Adipose tissue (tissue), 3 donors: ENCODE data around the gene NDUFA11. TPM values are rescaled to one million over a fixed set of nuclear protein-coding genes. Genes with fewer than 3 reads are reported as not detected.
"Not testable (repeated sequence)": the region's sequence is repeated elsewhere in the genome, so short reads cannot be mapped to it uniquely, and the experiment has no call there.

Source experiments
- H3K27ac ChIP-seq: one replicate; pipeline ENCODE4 v1.5.1; 2013; ENCODE audit warnings: low read depth, low read length
- WGBS, 3 donors: extraction: QIAGEN DNeasy Blood & Tissue Kit; methylation state at CpG; one replicate each; pipeline ENCODE4 v1.1.7; 2013; 5-methylcytosine and 5-hydroxymethylcytosine counted together
- polyA plus RNA-seq, 3 donors: library from polyadenylated mRNA; stranded (reverse); fragments of 200-250 nt; gene quantifications; one replicate each; pipeline ENCODE4 v1.2.3, GENCODE V29; 2013
- donor health status: healthy with polysubstance abuse.
- donor health status: Bipolar disorder and iron deficiency.
- donor health status: healthy.

NDUFA11 gene
- polyA plus RNA-seq, 3 donors: 231 to 455 (median 364) TPM

DNA sequence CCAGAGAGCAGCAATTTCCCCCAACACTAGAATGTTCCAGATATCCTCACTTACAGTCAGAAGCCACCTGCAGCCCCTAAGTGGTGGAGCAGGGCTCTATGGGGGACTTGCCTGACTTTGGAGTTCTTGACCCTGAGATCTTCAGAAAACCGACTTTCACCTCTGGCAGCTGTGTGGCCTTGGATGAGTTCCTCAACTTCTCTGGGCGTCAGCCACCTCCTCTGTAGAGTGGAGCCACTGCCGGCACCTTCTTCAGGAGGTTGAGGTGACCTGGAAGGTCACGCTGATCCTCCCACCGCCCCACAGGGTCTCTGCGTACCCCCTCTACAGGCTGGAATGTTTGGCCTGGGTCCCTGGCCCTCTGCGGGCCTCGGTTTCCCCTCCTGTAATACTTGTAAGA, 26.2 kb downstream of the NDUFA11 start:
- WGBS, 3 donors: 68 to 87% (median 80%) methylated on average over 8 of the region's 8 CpGs
- H3K27ac ChIP-seq: no peak overlapping the region

- 74 to 88% (median 80%) methylated on average over 7 of the region's 7 CpGs for whole genome bisulfite sequencing, 3 donors
- not testable (repeated sequence) for H3K27ac ChIP-seq
Observed at GRCh38 chr19:5874496-5874895, 29.1 kb downstream of the NDUFA11 start.

- WGBS, 3 donors: 86 to 96% (median 87%) methylated on average over 12 of the region's 12 CpGs
- H3K27ac ChIP-seq: no peak overlapping the region
Observed at GRCh38 chr19:5873617-5874199, 29.9 kb downstream of the NDUFA11 start.

- no peak overlapping the region for H3K27ac ChIP-seq
- WGBS, 3 donors: 68 to 74% (median 70%) methylated on average over 12 of the region's 12 CpGs
Observed at GRCh38 chr19:5870986-5871394, 32.6 kb downstream of the NDUFA11 start.

- 82 to 85% (median 84%) methylated on average over 29 to 31 of the region's 31 CpGs for WGBS, 3 donors
- no peak overlapping the region for H3K27ac ChIP-seq
Observed at GRCh38 chr19:5867201-5868136, 36.1 kb downstream of the NDUFA11 start.

- no peak overlapping the region for H3K27ac ChIP-seq
- WGBS, 3 donors: 83 to 87% (median 83%) methylated on average over 11 of the region's 11 CpGs
Observed at GRCh38 chr19:5865772-5866171, 37.8 kb downstream of the NDUFA11 start.

DNA sequence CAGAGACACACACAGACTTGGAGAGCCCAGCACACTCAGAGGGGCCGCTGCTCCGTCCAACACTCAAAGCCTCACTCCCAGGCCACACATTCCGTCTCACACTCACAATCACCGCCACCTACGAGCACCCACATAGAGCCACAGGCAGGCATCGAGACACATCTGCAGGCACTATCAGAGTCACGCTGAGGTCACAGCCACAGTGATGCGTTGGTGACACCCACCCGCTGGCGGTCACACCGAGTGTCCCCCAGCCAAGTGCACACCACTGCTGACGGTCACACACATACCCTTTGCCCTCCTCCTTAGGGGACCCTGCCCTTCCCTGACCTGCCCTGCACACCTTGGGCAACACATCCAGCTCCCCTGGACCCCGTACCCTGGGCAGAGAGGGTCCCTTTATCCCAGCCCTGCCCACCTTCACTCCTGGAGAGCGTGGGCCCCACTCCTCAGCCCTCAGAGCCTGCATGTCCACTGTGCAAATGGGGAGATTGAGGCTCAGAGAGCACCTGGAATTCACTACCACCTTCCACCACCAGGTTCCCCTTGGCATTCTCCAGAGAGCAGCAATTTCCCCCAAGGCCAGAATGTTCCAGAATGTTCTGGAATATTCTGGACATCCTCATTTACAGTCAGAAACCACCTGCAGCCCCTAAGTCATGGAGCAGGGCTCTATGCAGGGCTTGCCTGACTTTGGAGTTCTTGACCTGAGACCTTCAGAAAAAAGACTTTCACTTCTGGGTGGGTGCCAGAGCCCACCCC, 38.7 kb downstream of the NDUFA11 start:
- 75 to 83% (median 82%) methylated on average over 14 of the region's 14 CpGs for WGBS, 3 donors
- no peak overlapping the region for H3K27ac ChIP-seq

- WGBS, 3 donors: 80 to 87% (median 82%) methylated on average over 9 of the region's 9 CpGs
- H3K27ac ChIP-seq: no peak overlapping the region
Observed at GRCh38 chr19:5864013-5864720, 39.4 kb downstream of the NDUFA11 start.

GRCh38 chr19:5863030-5863665, 40.4 kb downstream of the NDUFA11 start:
- WGBS, 3 donors: 57 to 76% (median 67%) methylated on average over 11 of the region's 11 CpGs
- no peak overlapping the region for H3K27ac ChIP-seq

DNA sequence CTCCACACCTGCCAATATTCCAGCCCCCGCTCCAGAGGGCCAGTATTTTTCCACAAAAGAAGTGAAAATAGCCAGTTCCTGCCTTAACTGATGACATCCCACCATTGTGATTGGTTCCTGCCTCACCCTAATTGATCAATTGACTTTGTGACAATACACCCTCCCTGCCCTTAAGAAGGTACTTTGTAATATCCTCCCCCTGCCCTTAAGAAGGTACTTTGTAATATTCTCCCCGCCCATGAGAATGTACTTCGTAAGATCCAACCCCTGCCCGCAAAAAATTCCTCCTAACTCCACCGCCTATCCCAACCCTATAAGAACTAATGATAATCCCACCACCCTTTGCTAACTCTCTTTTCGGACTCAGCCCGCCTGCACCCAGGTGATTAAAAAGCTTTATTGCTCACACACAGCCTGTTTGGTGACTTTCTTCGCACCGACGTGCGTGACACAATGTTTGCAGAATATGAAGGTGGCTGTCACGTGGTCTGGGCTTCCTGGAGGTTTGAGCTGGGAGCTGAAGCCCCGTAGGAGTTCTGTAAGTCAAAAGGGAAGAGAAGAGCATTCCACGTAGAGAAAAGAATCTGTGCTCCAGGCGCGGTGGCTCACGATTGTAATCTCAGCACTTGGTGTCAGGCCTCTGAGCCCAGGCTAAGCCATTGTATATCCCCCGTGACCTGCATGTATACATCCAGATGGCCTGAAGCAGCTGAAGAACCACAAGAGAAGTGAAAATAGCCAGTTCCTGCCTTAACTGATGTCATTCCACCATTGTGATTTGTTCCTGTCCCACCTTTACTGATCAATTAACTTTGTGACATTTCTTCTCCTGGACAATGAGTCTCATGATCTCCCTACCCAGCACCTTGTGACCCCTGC, 46.1 kb downstream of the NDUFA11 start:
- WGBS, 3 donors: 77 to 87% (median 87%) methylated on average over 18 of the region's 18 CpGs

DNA sequence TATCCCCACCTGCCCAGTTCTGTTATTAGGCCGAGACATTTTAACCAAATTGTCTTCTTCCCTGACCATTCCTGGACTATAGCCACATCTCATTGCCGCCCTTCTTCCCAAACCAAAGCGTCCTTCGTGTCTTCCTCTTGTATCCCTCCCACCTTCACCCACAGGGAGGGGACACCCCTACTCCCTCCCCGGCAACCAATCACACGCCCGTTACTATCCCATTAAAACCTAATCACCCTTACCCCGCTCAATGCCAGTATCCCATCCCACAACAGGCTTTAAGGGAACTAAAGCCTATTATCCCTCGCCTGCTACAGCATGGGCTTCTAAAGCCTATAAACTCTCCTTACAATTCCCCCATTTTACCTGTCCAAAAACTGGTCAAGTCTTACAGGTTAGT, 48.4 kb downstream of the NDUFA11 start:
- WGBS, 3 donors: 81 to 90% (median 84%) methylated on average over 9 of the region's 9 CpGs

More for the DNA sequence above, 46.1 kb downstream of the NDUFA11 start:
- no peak overlapping the region for H3K27ac ChIP-seq

DNA sequence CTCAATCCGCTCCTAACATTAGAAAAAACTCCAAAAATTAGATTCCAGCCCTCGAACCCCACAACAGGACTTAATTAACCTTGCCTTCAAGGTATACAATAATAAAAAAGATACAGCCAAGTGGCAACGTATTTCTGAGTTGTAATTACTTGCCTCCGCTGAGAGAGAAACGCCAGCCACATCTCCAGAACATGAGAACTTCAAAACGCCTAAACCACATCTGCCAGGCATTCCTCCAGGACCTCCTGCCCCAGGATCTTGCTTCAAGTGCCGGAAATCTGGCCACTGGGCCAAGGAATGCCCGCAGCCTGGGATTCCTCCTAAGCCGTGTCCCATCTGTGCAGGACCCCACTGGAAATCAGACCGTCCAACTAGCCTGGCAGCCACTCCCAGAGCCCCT, 49.5 kb downstream of the NDUFA11 start:
- 77 to 79% (median 78%) methylated on average over 10 of the region's 10 CpGs for WGBS, 3 donors
- H3K27ac ChIP-seq: not testable (repeated sequence)

More for the DNA sequence above, 48.4 kb downstream of the NDUFA11 start:
- H3K27ac ChIP-seq: not testable (repeated sequence)

DNA sequence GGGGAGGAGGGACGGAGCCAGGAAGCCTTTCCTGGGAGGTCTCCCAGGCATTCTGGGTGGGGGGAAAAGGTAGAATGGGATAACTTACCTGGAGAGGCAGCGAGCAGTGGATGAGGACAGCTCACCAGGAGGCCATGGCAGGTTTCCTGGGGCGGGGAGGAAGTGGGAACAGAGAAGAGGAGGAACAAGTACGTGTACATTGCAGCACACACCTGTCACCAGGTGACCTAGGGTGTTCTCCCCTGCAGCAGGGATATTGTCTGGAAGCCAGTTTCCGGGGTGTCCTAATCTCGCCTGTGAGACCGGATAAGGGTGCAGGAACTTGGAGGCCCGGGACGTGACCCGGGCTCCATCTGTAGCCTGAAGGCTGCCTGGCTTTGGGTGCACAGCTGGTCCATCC, 52.3 kb downstream of the NDUFA11 start, which contains the start of gene FUT3:
FUT3 (minus strand) TSS at position 148 of the 400 bp plus-strand sequence.
- 55 to 72% (median 59%) methylated on average over 10 of the region's 10 CpGs for WGBS, 3 donors
- H3K27ac ChIP-seq: no peak within 1 kb of the TSS

DNA sequence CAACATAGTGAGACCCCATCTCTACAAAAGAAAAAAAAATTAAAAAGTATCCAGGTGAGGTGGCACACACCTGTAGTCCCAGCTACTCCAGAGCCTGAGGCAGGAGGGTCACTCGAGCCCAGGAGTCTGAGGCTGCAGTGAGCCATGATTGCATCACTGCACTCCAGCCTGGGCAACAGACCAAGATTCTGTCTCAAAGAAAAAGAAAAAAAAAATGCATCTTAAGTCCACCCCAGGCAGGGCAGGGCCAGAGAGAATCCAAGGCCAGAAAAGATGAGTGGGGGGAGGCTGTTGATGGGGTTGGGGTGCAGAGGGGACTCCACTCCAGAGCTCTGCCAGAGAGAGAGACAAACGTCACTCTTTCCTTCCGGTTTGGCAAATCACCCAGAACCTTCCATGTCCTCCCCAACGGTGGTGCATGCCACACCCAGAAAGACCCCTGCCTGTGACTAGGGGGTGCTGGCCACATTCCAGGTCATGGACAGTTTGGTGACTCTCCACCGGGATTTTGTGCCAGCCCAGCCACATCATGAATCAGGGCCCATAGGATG, 52.8 kb downstream of the NDUFA11 start:
- 11 to 20% (median 15%) methylated on average over 5 of the region's 5 CpGs for WGBS, 3 donors
- no peak overlapping the region for H3K27ac ChIP-seq

GRCh38 chr19:5850189-5850588, 53.4 kb downstream of the NDUFA11 start:
- WGBS, 3 donors: 77 to 87% (median 85%) methylated on average over 6 of the region's 6 CpGs
- H3K27ac ChIP-seq: no peak overlapping the region

- not testable (repeated sequence) for H3K27ac ChIP-seq
- WGBS, 3 donors: 70 to 78% (median 72%) methylated on average over 5 of the region's 5 CpGs
Observed at GRCh38 chr19:5848621-5849020, 55.0 kb downstream of the NDUFA11 start.

DNA sequence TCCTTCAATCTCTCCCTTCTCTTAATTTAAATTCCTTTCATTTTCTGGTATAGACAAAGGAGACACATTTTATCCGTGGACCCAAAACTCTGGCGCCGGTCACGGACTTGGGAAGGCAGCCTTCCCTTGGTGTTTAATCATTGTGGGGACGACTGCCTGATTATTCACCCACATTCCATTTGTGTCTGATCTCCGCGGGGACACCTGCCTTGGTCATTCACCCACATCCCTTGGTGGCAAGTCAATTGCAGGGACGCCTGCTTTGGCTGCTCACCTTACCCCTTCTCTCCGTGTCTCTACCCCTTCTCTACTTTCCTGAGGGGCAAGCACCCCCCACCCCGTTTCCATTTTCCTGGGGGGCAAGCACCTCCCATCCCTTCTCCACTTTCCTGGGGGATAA, 55.7 kb downstream of the NDUFA11 start:
- H3K27ac ChIP-seq: not testable (repeated sequence)
- 77 to 85% (median 85%) methylated on average over 10 of the region's 10 CpGs for WGBS, 3 donors
